Suprapubic skin (tissue), 4 donors: ENCODE results near the gene CNGB1. TPM values are rescaled to one million over a fixed set of nuclear protein-coding genes. Genes with fewer than 3 reads are reported as not detected.
A peak's percentile ranks its signal among the peaks of the same experiment; 100 is the strongest.

Source experiments
- DNase-seq, 2 donors: peaks; one replicate each; pipeline ENCODE4 v3.0.0-alpha.2; 2019; ENCODE audit warnings: low spot score in 2 of 2
- H3K27ac ChIP-seq: fragments of 200-600 bp; sonication (generic); one replicate; pipeline ENCODE4 v1.5.1; 2019
- H3K27me3 ChIP-seq: fragments of 200-600 bp; sonication (generic); one replicate; pipeline ENCODE4 v1.5.1; 2019
- H3K36me3 ChIP-seq: fragments of 200-600 bp; sonication (generic); one replicate; pipeline ENCODE4 v1.5.1; 2019
- H3K4me1 ChIP-seq: fragments of 200-600 bp; sonication (generic); one replicate; pipeline ENCODE4 v1.5.1; 2019
- H3K4me3 ChIP-seq: fragments of 200-600 bp; sonication (generic); one replicate; pipeline ENCODE4 v1.5.1; 2019; ENCODE audit warnings: mild to moderate bottlenecking
- H3K9me3 ChIP-seq: fragments of 200-600 bp; sonication (generic); one replicate; pipeline ENCODE4 v1.5.1; 2019
- EP300 ChIP-seq: sonication (generic); formaldehyde crosslinking; IDR thresholded peaks from one replicate; pipeline ENCODE4 v1.6.1; 2017; ENCODE audit warnings: antibody characterized with exemption
- POLR2A ChIP-seq, 2 donors: fragments of 450-650 bp; IDR thresholded peaks; one replicate each; pipeline ENCODE4 v1.6.1; 2017; ENCODE audit warnings: antibody characterized with exemption in 2 of 2, mild to moderate bottlenecking in 2 of 2, moderate library complexity in 2 of 2
- POLR2AphosphoS5 ChIP-seq, 3 donors: sonication (generic); formaldehyde crosslinking; IDR thresholded peaks; one replicate each; pipeline ENCODE4 v1.6.1; 2017; ENCODE audit warnings: antibody characterized with exemption in 3 of 3
- WGBS: methylation state at CpG from one replicate; pipeline ENCODE4 v1.1.5; 2018; 5-methylcytosine and 5-hydroxymethylcytosine counted together
- total RNA-seq, 4 donors: library from RNA; depleted of rRNA; stranded (reverse); fragments of >200 nt; gene quantifications; one replicate each; pipeline ENCODE4 v1.1.0, GENCODE V29; 2016
- TF ChIP-seq, protein P1 (sequence below), 2 donors: fragments of 200-600 bp in 1 of 2; fragments of 450-650 bp in 1 of 2; sonication (generic) in 1 of 2; IDR thresholded peaks; one replicate each; pipeline ENCODE4 v1.5.1; 2016 to 2019; ENCODE audit warnings: antibody characterized with exemption in 2 of 2, mild to moderate bottlenecking in 1 of 2, moderate library complexity in 1 of 2

CNGB1 gene
- total RNA-seq, 4 donors from 2014 or later, result 0.08 TPM; not detected in 3

DNA sequence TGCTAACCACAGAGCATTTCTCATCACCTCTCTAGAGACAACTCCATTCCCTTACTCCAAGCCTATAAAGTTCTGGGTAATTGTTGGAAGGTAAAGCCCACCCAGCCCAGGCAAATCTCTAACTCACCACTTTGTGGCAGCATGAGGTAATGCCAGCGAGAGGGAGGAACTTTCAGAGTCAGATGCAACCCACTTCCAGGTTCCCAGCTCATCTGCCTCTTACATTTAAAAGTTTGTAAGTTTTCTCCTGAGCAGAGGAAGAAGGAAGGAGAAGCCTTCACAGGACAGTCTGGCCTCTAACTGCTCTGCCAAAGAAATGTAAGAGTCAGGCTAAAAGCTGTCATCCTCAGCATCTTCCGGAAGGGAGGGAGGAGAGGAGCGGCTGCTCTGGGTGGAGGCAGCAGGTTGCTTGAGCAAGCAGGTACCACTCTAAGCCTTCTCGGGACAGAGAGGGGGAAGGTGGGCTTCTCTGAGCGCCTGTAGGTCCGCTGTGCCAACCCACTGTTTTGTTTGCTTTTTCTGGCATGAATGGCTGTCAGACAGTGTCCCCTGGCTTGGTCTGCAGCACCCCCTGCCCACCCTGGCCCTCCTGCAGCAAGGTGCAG lies 28.5 kb upstream of the CNGB1 start:
- 12% methylated on average over 6 of the region's 6 CpGs for WGBS
- peaks cover 28% of the 10 kb centered on the region for H3K36me3 ChIP-seq
- DNase-seq, result peak in 1 of 2 donors; percentile 35
- H3K9me3 ChIP-seq, result no peaks in the 10 kb centered on the region
- H3K4me1 ChIP-seq, result peaks cover 41% of the 10 kb centered on the region
- TF ChIP-seq EP300 (no peak), POLR2AphosphoS5 (IDR thresholded peaks at IDR 0.05) (no peak), POLR2A (IDR thresholded peaks at IDR 0.05) (no peak)
- TF ChIP-seq, protein P1, sequence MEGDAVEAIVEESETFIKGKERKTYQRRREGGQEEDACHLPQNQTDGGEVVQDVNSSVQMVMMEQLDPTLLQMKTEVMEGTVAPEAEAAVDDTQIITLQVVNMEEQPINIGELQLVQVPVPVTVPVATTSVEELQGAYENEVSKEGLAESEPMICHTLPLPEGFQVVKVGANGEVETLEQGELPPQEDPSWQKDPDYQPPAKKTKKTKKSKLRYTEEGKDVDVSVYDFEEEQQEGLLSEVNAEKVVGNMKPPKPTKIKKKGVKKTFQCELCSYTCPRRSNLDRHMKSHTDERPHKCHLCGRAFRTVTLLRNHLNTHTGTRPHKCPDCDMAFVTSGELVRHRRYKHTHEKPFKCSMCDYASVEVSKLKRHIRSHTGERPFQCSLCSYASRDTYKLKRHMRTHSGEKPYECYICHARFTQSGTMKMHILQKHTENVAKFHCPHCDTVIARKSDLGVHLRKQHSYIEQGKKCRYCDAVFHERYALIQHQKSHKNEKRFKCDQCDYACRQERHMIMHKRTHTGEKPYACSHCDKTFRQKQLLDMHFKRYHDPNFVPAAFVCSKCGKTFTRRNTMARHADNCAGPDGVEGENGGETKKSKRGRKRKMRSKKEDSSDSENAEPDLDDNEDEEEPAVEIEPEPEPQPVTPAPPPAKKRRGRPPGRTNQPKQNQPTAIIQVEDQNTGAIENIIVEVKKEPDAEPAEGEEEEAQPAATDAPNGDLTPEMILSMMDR (IDR thresholded peaks at IDR 0.05), result no peak
- peak overlapping the region; percentile 90 for H3K27ac ChIP-seq
- no peaks in the 10 kb centered on the region for H3K27me3 ChIP-seq
- peak overlapping the region; percentile 87 for H3K4me3 ChIP-seq

DNA sequence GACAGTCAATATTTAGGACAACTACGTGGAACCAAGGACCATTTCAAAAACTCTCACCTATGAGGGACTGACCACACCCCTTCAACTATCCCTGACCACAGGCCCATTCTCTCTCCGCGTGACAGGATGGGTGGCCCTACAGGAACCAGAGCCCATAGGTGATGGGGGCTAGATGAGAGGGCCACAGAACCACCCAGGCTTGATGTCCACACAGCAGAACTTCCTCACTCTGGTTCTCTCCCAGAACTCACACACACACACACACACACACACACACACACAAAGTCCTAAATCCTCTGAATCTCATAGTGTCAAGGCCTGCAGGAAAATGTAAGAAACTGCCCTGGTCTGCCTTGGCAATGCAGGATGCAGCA lies 28.1 kb upstream of the CNGB1 start:
- H3K27ac ChIP-seq, result no peak overlapping the region
- H3K27me3 ChIP-seq, result no peaks in the 10 kb centered on the region
- peaks cover 41% of the 10 kb centered on the region for H3K4me1 ChIP-seq
- H3K4me3 ChIP-seq, result no peak overlapping the region
- H3K36me3 ChIP-seq, result peaks cover 30% of the 10 kb centered on the region
- 86% methylated on average over 3 of the region's 3 CpGs for whole genome bisulfite sequencing
- H3K9me3 ChIP-seq, result no peaks in the 10 kb centered on the region
- peak in 1 of 2 donors; percentile 40 for DNase-seq
- no peak for TF ChIP-seq POLR2AphosphoS5 (IDR thresholded peaks at IDR 0.05)
- TF ChIP-seq, protein P1 (IDR thresholded peaks at IDR 0.05), result no peak
- no peak for TF ChIP-seq EP300
- no peak for TF ChIP-seq POLR2A (IDR thresholded peaks at IDR 0.05)

DNA sequence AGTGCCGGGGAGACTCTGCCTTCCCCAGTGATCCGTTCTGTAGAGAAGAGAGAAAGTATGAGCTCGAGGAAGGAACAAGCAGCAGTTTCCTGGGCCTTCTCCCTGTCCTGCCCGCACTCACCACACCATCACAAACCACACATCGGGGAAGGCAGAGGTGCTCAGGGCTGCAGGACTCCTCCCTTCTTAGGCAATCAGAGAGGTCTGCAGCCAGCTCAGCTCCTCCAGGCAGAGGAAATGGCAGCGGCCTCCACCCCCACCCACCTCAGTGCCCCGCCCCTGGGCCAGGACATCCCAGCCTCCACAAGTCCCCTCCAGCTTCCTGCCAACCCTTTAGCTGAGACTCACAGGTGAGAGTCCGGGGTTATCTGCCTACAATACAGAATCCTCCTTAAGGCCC lies 27.6 kb upstream of the CNGB1 start:
- DNase-seq, result peak in 1 of 2 donors; percentile 64
- TF ChIP-seq POLR2AphosphoS5 (IDR thresholded peaks at IDR 0.05), result no peak
- TF ChIP-seq POLR2A (IDR thresholded peaks at IDR 0.05), result no peak
- TF ChIP-seq, protein P1 (IDR thresholded peaks at IDR 0.05), result no peak
- no peak for TF ChIP-seq EP300
- H3K36me3 ChIP-seq, result peaks cover 32% of the 10 kb centered on the region
- H3K9me3 ChIP-seq, result no peaks in the 10 kb centered on the region
- no peak overlapping the region for H3K27ac ChIP-seq
- no peak overlapping the region for H3K4me3 ChIP-seq
- WGBS, result 40% methylated on average over 5 of the region's 8 CpGs
- no peaks in the 10 kb centered on the region for H3K27me3 ChIP-seq
- H3K4me1 ChIP-seq, result peaks cover 41% of the 10 kb centered on the region

DNA sequence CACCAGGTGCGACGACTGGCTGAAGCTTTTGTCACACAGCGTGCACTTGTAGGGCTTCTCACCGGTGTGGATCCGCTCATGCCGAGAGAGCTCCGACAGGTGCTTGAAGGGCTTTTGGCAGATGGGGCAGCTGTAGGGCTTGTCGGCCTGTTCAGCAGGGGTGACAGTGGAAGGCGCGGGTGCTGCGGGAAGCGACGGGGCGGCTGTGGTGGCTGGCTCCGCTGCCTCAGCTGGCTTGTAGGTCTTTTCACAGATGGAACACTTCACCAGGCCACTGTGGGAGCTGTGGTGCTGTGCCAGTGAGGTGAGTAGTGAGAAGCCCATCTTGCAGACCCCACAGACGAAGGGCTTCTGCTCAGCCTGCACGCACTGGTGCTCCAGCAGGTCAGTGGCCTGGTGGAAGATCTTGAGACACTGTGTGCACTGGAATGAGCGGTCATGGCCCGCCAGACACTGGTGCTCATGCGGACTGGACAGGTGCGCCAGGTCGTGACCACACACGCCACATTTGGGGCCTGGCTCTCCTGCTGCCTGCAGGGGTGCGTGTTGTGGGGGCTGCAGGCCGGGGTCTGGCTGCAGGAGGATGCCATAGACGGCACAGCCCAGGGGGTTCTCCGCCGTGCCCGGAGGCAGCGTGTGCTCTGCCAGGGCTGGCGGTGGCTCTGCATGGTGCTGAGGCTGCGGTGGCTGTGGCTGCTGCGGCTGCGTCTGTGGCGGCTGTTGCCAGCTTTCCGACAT lies 26.8 kb upstream of the CNGB1 start:
- Histone ChIP-seq H3K27ac (no peak overlapping the region), H3K36me3 (peaks cover 32% of the 10 kb centered on the region), H3K4me1 (peaks cover 41% of the 10 kb centered on the region), H3K4me3 (no peak overlapping the region), H3K27me3 (no peaks in the 10 kb centered on the region), H3K9me3 (no peaks in the 10 kb centered on the region)
- TF ChIP-seq POLR2A (IDR thresholded peaks at IDR 0.05) (no peak), POLR2AphosphoS5 (IDR thresholded peaks at IDR 0.05) (no peak), EP300 (no peak)
- TF ChIP-seq, protein P1 (IDR thresholded peaks at IDR 0.05), result no peak
- 98% methylated on average over 10 of the region's 36 CpGs for WGBS
- peak in 1 of 2 donors; percentile 58 for DNase-seq

DNA sequence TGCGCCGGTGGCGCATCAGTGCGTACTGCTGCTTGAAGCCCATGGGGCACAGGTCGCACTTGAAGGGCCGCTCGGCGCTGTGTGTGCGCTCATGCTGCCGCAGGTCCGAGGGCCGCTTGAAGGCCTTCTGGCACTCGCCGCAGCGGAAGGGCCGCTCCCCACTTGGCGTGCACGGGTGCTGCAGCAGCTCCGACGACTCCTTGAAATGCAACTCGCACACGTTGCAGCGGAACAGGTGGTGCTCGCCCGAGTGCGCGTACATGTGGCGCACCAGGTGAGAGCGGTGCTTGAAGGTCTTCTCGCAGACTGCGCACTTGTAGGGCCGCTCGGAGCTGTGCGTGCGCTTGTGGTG lies 26.2 kb upstream of the CNGB1 start:
- peaks cover 32% of the 10 kb centered on the region for H3K36me3 ChIP-seq

More for the DNA sequence above, 26.2 kb upstream of the CNGB1 start:
- no peaks in the 10 kb centered on the region for H3K27me3 ChIP-seq
- H3K9me3 ChIP-seq, result no peaks in the 10 kb centered on the region
- peaks cover 41% of the 10 kb centered on the region for H3K4me1 ChIP-seq
- TF ChIP-seq POLR2A (IDR thresholded peaks at IDR 0.05) (no peak), EP300 (no peak)
- TF ChIP-seq, protein P1 (IDR thresholded peaks at IDR 0.05), result no peak
- 94% methylated on average over 7 of the region's 35 CpGs for WGBS
- no peak overlapping the region for H3K27ac ChIP-seq
- H3K4me3 ChIP-seq, result no peak overlapping the region
- DNase-seq, result no peak
